Measurements from ENCODE around the gene PNPLA4.

Gene PNPLA4, protein sequence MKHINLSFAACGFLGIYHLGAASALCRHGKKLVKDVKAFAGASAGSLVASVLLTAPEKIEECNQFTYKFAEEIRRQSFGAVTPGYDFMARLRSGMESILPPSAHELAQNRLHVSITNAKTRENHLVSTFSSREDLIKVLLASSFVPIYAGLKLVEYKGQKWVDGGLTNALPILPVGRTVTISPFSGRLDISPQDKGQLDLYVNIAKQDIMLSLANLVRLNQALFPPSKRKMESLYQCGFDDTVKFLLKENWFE
- 3.1 to 4.2 (median 3.8) reads per million in 3 experiments for total RNA-seq

DNA sequence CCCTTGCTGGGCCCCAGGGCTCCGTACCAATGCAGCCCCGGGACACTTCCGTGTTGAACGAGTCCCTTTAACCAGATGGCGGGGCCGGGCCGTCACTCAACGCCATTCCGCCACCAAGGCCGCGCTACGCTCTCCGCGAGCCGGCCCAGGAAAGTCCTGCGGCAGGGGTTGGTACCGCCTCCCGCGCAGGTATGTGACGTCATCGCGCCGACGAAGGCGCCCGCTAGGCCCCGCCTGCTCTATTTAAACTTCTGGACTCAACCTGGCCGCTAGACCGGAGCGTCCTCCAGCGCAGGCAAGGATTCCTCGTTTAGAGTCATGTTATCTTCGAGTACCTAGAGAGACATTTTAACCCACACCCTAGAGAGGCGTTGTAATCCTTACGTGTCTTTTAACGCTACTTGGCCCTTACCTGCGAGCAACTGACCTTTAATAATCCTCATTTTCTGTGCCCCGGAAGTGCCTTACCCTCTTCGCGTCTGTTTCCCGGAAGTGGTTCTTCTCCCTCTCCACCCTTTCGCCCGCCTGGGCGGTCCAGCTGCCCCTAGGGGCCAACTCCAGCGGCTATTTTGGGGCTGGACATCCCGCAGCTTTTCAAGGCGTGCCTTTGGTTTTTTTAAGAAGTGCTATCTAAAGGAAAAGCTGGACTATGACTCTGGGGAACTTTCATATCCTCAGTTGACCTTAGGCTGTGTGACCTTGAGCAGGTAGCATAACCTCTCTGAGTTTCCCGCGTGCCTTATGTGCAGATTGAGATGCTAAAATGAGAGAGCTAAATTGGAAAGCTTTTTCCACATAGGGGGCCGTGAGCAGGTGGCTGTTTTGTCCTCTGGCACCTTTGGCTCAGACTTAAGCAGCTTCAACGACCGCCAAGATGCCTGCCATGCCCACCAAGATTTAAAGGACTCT is at the start of gene PNPLA4:
TSS of gene PNPLA4 (minus strand) at position 155 of the 909 bp plus-strand sequence. CDS start 1,294 bp downstream, outside the sequence.
- DNase-seq = peak; percentile 86

DNA sequence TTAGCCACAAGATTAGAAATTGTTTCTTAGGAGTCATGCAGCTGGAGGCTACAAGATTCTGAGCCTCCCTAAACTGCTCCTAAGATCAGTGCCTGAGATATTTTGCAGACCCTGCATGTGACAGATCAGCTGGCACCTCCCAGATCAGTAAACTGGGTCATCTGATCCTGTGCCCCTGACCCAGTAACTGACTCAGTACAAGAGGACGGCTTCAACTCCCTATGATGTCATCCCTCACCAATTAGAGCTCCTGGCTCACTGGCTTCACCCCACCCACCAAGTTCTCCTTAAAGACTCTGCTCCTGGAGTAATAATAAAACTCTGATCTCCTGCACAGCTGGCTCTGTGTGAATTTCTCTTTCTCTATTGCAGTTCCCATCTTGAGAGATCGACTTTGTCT is 45.4 kb upstream of the PNPLA4 start:
- DNase-seq = no peak

DNA sequence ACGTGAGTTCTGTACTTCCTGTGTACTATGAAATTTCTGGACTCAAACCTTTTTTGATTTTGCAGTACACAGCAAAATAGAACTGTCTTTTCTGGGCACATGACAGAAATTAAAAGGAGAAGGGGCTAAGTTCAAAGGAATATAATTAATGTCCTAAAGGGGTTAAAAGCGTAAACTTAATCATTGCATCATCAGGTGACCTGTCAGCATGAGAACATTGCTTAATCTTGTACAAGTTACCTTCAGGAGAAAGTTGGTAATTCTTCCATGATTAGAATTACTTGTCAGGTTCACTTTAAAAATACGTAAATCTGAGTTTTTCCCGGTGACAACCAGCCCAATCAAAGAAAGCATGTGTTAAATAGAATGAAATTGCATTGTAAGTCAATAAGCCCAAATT is 43.2 kb upstream of the PNPLA4 start:
- DNase-seq = no peak

GRCh38 chrX:7965436-7965835 is 38.2 kb upstream of the PNPLA4 start:
- DNase-seq = no peak

- no peak for DNase-seq
Observed at GRCh38 chrX:7960246-7960645, 33.0 kb upstream of the PNPLA4 start.

DNA sequence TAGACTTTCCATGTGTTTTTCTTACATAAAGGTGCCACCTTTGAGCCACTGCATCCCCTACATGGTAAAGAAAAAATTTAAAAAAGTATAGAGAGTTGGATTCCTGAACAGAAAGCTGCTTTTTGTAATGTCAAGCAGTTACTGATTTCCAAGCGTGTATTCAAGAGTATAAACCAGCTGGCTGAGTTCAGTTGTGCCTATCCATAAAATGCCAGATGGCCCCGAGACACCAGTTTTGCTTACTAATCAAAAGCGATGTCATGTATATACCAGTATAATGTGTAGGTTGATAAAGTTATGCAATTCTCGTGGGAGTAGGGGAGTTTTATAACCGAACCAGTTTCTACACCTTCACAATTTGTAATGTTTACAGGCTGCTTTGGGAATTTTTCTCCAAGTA is 26.2 kb upstream of the PNPLA4 start:
- DNase-seq = no peak

DNA sequence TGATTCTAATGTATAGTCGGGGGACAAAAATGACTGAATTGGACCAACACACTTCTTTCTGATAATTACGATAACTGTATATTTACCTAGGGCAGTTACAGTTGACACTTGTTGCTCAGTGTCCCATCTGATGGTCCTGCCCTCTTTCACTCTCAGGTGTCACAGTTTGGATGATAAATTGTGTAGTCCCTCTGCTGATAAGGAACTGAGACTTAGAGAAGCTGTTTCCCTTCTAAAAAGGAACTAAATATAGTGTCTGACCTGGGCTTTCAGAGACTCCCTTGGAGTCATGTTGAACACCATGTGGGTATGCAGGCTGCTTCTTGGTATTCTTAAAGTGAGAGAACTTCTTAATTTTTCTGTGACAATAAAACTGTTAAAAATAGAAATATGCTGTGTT is 23.7 kb upstream of the PNPLA4 start:
- no peak for DNase-seq

DNA sequence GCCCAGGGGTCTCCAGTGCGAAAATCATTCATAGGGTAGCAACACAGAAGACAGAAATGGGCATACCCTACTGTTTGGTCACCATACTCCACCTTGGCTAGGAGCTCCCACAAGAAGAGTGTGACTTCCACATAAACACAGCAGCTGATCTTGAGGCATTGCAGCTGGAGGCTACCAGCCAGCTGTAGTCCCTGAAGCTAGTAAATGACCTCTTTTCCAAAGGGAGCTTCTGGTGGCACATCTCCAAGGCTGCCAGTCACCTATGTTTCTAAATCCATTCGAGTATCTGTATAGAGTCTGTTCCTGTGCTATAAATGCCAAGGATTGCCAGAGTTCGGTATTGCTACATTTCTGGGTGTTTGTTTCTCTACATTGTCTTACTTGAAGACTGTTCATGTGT is 21.3 kb upstream of the PNPLA4 start:
- DNase-seq = no peak

DNA sequence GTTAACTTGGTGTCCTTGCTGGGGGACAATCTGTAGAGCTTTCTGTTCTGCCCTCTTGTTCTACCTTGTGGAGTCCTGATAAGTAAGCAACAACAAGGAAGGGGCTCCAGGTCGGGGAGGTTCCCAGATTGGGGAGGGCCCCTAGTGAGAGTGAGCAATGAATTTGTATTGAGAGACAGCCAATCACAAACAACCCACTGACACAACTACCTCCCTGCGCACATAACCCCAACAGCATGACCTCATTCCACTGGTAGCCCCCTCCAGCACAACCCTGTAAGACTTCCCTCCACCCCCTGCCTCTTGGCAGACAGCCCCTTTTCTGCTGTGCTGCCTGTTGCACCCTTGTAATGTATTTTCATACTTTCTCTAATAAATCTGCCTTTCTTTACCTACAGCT is 19.7 kb upstream of the PNPLA4 start:
- DNase-seq = no peak

DNA sequence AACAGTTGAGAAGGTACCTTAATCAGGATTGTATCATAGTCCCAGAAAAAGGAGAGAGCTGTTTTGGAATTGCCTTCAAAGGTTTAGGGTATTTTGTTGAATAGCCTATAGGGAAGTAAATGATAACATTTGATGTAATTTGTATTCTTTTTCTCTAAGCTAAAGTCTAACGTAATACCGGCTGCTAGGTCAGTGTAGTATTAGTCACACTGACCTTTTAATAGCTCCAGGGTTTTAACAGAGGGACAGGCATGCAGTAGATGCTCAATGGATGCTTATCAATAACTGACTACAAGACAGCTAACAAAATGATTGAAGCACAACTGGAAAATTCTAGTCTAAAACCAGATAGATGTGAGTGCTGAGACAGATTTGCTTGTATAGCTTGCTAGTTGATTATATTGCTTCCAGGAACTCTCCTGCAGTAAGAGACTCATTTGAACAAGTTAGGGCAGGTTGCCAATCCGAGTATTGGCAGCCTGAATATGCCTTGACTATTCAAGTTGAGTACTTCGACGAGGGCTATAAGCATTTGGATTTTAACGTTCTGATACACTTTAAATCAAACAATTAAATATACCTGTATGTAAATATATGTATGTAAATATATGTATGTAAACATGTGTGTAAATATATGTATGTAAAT is 16.5 kb upstream of the PNPLA4 start:
- no peak for DNase-seq

DNA sequence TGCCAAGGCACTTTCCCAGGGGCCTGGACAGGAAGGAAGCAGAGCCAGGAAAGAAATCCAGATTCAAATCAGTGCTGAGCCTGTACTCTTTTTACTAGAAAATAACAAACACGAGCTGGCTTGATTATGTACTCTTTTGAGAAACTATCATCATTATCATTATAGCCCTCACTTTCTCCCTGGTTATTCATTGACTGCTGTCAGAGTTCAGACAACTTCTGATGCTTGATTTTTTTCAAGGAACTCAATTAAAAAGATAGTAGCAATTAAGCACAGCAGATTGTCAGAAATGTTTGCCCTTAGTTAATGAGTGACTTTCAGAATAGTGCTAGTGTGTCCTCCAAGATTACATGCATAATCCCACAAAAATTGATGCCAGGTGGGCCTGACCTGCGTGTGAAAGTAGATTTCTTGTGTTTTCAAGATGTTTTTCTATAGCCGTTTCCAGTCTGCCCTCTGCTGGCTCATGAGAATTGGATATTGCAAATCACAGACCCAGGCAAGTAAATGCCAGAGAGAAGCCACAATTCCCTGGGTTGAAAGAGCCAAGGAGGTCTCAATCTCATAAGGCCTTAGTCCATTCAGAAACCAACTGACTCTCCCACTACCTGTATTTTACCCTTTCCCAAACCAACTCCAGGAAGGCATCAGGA is 14.3 kb upstream of the PNPLA4 start:
- no peak for DNase-seq

DNA sequence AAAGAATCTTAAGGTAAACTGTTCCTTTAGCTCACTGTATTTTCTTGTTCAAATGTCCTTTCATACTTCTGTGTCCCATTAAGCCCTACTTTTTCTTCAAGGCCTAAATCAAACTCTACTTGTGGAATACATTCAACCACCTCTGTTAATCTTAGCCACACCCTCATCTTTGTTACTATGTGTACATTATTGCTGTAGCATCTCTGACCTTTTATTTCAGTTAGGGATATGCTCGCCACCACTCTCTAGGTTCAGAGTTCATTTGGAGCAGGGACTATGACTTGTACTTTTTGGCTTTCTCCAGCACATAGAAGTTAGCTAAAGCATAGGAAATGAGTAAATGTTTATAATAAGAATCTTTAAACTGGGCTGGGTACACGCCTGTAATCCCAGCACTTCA is 6.8 kb upstream of the PNPLA4 start:
- DNase-seq = no peak

DNA sequence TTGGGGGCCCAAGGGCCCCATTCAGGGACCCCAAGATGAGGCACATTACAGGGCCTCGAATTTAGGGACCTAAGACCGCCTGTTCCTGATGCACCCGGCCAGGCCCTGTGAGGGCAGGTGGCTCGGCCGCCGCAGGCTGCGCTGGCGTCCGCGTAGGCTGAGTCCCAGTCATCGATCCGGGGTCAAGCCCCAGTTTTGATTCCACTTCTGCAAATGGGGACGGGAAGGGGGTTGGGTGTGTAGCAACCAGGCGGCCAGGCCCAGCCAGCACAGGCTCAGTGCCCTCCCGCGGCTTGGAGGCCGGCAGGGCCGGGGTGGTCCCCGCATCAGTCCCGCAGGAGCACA is 327 bp downstream of the PNPLA4 start:
- DNase-seq = no peak

DNA sequence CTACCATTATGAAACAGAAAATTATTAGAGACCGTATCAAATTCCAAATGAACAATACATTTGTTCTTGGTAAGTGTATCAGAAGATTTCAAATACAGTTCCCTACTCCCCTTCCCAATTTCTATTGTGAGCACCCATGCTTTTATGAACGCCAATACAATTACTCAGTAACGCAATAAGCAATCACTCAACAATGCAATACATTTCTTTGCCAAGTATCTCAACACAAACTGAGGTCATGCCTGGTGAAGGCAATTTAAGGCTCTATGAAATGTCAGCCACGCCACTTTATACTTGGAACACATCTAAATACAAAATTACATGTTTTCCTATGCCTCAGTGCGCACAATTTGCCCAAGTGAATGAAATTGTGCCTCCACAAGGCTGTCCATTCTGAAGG is 712 bp downstream of the PNPLA4 start:
- DNase-seq = no peak

GRCh38 chrX:7925867-7926472 is 1.2 kb downstream of the PNPLA4 start:
- DNase-seq = peak; percentile 61

DNA sequence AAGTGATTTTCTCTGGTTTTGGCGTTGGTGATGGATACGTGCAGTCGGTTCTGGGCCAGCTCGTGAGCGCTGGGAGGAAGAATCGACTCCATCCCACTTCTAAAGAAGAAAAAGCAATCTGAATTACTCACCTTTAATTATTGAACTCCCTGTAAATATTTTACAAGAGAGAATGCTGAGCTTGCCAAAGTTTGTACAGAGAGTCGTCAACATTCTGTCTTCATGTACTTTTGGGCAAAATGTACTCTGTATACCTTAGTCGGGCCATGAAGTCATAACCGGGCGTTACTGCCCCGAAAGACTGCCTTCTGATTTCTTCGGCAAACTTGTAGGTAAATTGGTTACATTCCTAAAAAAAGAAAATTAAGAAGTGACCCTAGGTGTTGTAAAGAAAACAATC is 5.5 kb downstream of the PNPLA4 start:
- DNase-seq = no peak

DNA sequence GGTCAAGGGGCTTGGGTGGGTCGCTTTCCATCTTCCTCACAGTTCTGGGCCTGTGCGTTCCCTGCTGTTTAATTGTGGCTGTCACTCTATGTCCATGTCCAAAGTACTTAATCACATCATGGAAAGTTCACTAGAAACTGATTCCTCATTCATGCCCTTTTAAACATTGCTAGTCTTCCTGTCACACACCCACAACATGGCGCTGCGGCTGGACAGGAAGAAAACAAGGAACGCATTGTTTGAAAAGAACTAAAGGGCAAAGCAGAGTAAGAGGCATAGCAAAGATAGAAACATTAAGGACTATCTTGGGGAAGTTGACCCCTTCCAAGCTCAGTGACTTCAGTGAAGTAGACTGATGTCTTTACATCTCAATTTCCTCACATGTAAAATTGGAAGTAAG is 18.4 kb downstream of the PNPLA4 start:
- DNase-seq = no peak

DNA sequence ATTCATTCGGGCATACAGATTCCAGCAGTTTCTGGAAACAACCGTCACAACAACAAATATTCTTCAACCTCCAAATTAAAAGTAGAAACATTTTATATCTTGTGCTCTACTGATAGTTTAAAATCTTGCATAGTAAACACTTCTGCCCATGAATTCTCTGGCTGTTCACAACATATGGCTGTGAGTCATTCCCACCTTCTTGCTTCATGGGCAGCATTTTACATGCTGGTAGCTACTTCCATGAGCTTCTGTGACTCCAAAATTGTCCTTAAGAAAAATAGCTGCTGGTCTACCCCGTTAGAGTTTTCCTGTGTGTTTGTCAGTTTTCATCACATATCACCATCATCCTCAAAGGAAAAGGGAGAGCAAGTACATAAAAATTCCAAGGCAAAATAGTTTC is 22.7 kb downstream of the PNPLA4 start:
- DNase-seq = no peak

- no peak for DNase-seq
Observed at GRCh38 chrX:7891928-7892327, 35.3 kb downstream of the PNPLA4 start.

GRCh38 chrX:7889680-7890079 is 37.5 kb downstream of the PNPLA4 start:
- no peak for DNase-seq

DNA sequence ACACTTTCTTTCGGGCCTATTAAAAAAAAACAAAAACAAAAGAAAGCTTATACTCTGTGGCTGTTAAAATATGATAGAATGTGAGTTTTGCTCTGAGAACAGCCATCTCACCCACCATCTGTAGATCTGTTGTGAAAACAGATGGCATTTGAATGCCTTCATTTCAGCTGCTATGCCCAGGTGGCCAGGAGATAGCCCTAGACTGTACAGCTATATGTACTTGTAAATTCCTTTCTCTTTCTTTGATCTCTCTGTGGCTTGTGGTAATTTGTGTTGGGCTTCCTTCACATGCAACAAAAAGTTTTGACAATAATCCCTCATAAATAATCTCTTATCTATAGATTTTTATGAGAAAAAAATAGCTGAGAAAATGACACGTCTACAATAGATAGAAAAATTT is 38.1 kb downstream of the PNPLA4 start:
- DNase-seq = no peak

DNA sequence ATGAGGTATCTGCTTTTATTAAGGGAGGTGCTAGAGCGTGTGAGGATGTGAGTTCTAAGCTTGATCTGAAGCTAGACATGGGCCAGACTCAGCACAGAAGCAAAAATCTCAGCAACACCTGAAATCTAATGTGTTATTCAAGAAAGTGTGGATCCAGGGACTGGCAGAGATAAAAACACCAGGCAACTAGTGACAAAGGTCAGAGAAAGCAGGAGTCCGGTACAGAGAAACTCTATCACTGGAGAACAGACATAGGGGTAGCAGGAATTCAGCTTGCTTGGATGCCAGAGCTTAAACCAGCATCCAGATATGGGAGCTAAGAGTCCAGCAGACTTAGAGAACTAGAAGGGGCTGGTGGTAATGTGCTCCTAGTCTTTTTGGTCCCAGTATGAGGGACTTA is 50.3 kb downstream of the PNPLA4 start:
- no peak for DNase-seq

- DNase-seq = no peak
Observed at GRCh38 chrX:7872042-7872441, 55.2 kb downstream of the PNPLA4 start.

Data from central memory CD4-positive, alpha-beta T cell (primary cell).